NOMO-1 treated with dmso at 0.1 percent for 144 hours (cell line): ENCODE data around the gene MYO5C.

Experiments used
- DNase-seq: peaks from one replicate; lab custom pipeline; 2025; ENCODE audit not compliant: unreplicated experiment; lab: John Stamatoyannopoulos, UW

Gene MYO5C

GRCh38 chr15:52153900-52154895 lies 141.4 kb downstream of the MYO5C start:
- no peak for DNase-seq

GRCh38 chr15:52151353-52151752 lies 144.3 kb downstream of the MYO5C start:
- DNase-seq: no peak

- no peak for DNase-seq
Measured at GRCh38 chr15:52150871-52151270, 144.7 kb downstream of the MYO5C start.

GRCh38 chr15:52150043-52150825 lies 145.4 kb downstream of the MYO5C start:
- no peak for DNase-seq

- no peak for DNase-seq
Measured at GRCh38 chr15:52148403-52148802, 147.2 kb downstream of the MYO5C start.

GRCh38 chr15:52146776-52147175 lies 148.8 kb downstream of the MYO5C start:
- no peak for DNase-seq

GRCh38 chr15:52146261-52146660 lies 149.3 kb downstream of the MYO5C start:
- no peak for DNase-seq

GRCh38 chr15:52144656-52145178 lies 150.9 kb downstream of the MYO5C start:
- no peak for DNase-seq

GRCh38 chr15:52143873-52144272 lies 151.7 kb downstream of the MYO5C start:
- no peak for DNase-seq
